ENCODE data around the gene IFNL1.

DNA sequence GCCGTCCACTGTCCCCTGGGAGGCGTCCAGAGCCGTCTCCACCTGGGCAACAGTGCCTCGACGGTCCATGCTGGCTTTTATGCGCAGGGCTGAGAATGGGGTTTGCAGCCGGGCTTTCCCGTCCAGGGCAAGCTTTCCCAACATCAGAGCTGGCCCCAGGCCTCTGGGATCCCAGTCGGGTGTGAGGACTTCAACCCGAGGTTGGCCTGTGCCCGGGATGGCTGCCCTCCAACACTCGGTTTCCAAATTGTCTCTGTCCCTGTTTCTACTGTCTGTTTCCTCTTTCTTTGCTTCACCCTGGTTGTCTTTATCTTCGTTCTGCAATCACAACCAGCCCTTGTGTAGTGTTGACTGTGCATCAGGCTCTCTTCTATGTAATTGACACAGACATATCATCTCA, 47.4 kb upstream of the IFNL1 start, which contains the start of gene IFNL4:
- TF ChIP-seq, protein P1, sequence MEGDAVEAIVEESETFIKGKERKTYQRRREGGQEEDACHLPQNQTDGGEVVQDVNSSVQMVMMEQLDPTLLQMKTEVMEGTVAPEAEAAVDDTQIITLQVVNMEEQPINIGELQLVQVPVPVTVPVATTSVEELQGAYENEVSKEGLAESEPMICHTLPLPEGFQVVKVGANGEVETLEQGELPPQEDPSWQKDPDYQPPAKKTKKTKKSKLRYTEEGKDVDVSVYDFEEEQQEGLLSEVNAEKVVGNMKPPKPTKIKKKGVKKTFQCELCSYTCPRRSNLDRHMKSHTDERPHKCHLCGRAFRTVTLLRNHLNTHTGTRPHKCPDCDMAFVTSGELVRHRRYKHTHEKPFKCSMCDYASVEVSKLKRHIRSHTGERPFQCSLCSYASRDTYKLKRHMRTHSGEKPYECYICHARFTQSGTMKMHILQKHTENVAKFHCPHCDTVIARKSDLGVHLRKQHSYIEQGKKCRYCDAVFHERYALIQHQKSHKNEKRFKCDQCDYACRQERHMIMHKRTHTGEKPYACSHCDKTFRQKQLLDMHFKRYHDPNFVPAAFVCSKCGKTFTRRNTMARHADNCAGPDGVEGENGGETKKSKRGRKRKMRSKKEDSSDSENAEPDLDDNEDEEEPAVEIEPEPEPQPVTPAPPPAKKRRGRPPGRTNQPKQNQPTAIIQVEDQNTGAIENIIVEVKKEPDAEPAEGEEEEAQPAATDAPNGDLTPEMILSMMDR (IDR thresholded peaks at IDR 0.05): no peak
- TF ChIP-seq POLR2A (IDR thresholded peaks at IDR 0.05) (no peak), EP300 (IDR thresholded peaks at IDR 0.05) (no peak)

Measured in tibial nerve (tissue), 4 donors.